GM10248 (cell line): ENCODE results near the gene CHCHD6.
A peak's percentile ranks its signal among the peaks of the same experiment; 100 is the strongest.

Source experiments
- CTCF ChIA-PET: fragments of 300-600 bp; sonication (Branson Sonifier 250); formaldehyde crosslinking; extraction: SDS; loops from one replicate; lab custom pipeline; 2021; ENCODE audit warnings: antibody characterized with exemption; lab: Yijun Ruan, JAX
- POLR2A ChIA-PET: fragments of 350-650 bp; sonication (Branson Sonifier 250); formaldehyde crosslinking; extraction: SDS; loops from one replicate; lab custom pipeline; 2020; ENCODE audit warnings: antibody characterized with exemption; lab: Yijun Ruan, JAX
- DNase-seq: peaks from one replicate; pipeline ENCODE4 v3.0.0; 2012; ENCODE audit errors: extremely low spot score
- CTCF ChIP-seq: IDR thresholded peaks from 2 replicates; pipeline ENCODE4 v1.5.1; 2012; ENCODE audit warnings: mild to moderate bottlenecking, low read depth; ENCODE audit errors: extremely low read depth, missing control alignments, control extremely low read depth

CHCHD6 gene

GRCh38 chr3:126703512-126704493 lies at the start of gene CHCHD6:
TSS of gene CHCHD6 (plus strand) at chr3:126704240. CDS start at chr3:126704313, 73 bp downstream.
- ChIA-PET CTCF (interaction anchor here (0.7 to 1.8 kb wide), 8 partner anchors 10 to 843 kb away, joined by 3 to 8 read pairs (median 4); no protein-coding TSS in a partner anchor), POLR2A (no interaction called here)
- DNase-seq = peak; percentile 99
- TF ChIP-seq CTCF = no peak

- POLR2A ChIA-PET = no interaction called here
- DNase-seq = peak; percentile 60
- CTCF ChIA-PET = interaction anchor here (0.9 to 1.5 kb wide), 3 partner anchors 24 to 51 kb away, joined by 3 to 6 read pairs (median 3); no protein-coding TSS in a partner anchor
- TF ChIP-seq CTCF = no peak
Observed at GRCh38 chr3:126654571-126655383, 49.3 kb upstream of the CHCHD6 start, which contains the start of gene TXNRD3. TSS of gene TXNRD3 (minus strand) at chr3:126655124.

GRCh38 chr3:126655887-126656286 lies 48.2 kb upstream of the CHCHD6 start:
- no peak for DNase-seq
- ChIA-PET POLR2A (no interaction called here), CTCF (interaction anchor here (1.3 to 1.5 kb wide), 2 partner anchors 23 to 24 kb away, joined by 3 to 6 read pairs; no protein-coding TSS in a partner anchor)
- TF ChIP-seq CTCF = no peak

GRCh38 chr3:126656371-126657134 lies 47.5 kb upstream of the CHCHD6 start:
- CTCF ChIA-PET = interaction anchor here (1.0 to 1.5 kb wide), 3 partner anchors 22 to 23 kb away, joined by 3 to 6 read pairs (median 5); no protein-coding TSS in a partner anchor
- TF ChIP-seq CTCF = no peak
- no peak for DNase-seq
- POLR2A ChIA-PET = no interaction called here

GRCh38 chr3:126657901-126658300 lies 46.1 kb upstream of the CHCHD6 start:
- DNase-seq = no peak
- ChIA-PET CTCF (interaction anchor here (1.0 kb wide), 2 partner anchors 14 to 22 kb away, joined by 3 to 5 read pairs; no protein-coding TSS in a partner anchor), POLR2A (no interaction called here)
- no peak for TF ChIP-seq CTCF

- no peak for DNase-seq
- POLR2A ChIA-PET = no interaction called here
- TF ChIP-seq CTCF = no peak
- CTCF ChIA-PET = interaction anchor here (1.8 to 3.5 kb wide), 2 partner anchors 21 to 914 kb away, joined by 3 to 16 read pairs; no protein-coding TSS in a partner anchor
Observed at GRCh38 chr3:126658584-126658983, 45.5 kb upstream of the CHCHD6 start.
